ENCODE results near the gene CSMD2.

- TF ChIP-seq ISL1 (CRISPR knock-in tag; IDR thresholded peaks at IDR 0.05) (no peak), CREB5 (CRISPR knock-in tag; IDR thresholded peaks at IDR 0.05; ENCODE audit: low read depth) (no peak), SNAI2 (CRISPR knock-in tag; IDR thresholded peaks at IDR 0.05) (no peak), ARNTL (CRISPR knock-in tag; IDR thresholded peaks at IDR 0.05; ENCODE audit: borderline replicate concordance, low read depth) (no peak), TSHZ2 (CRISPR knock-in tag; IDR thresholded peaks at IDR 0.05) (no peak), TOX (CRISPR knock-in tag; IDR thresholded peaks at IDR 0.05; ENCODE audit: borderline replicate concordance) (no peak), GLIS3 (CRISPR knock-in tag; IDR thresholded peaks at IDR 0.05) (no peak), ZNF565 (CRISPR knock-in tag; conservative IDR thresholded peaks at IDR 0.05; ENCODE audit: low read depth) (no peak)
Measured at GRCh38 chr1:33709174-33709782, 455.8 kb downstream of the CSMD2 start.

Measured in SK-N-SH treated with all-trans-retinoic acid at 6 μM for 48 hours (cell line).